Kidney (tissue), 14 donors: ENCODE data around the gene BCL6. TPM values are rescaled to one million over a fixed set of nuclear protein-coding genes. Genes with fewer than 3 reads are reported as not detected.

Experiments
- DNase-seq, 5 donors: peaks; one replicate each; pipeline ENCODE4 v3.0.0-alpha.2; 2013 to 2020
- FAIRE-seq: peaks from 2 replicates; lab custom pipeline; 2012; peaks lifted over from hg19 to GRCh38; lab: Jason Lieb, UNC
- H3K27ac ChIP-seq, 2 donors: one replicate each; pipeline ENCODE4 v1.7.0; 2013; ENCODE audit warnings: low read depth in 2 of 2, low read length in 2 of 2, inconsistent platforms in 1 of 2
- H3K27me3 ChIP-seq: one replicate; pipeline ENCODE4 v1.7.1; 2013; ENCODE audit warnings: low read length, inconsistent platforms; ENCODE audit not compliant: control insufficient read depth, insufficient read depth
- H3K36me3 ChIP-seq, 3 donors: one replicate each; pipeline versions ENCODE4 v1.7.0 to v1.7.1; 2013; ENCODE audit warnings: low read length in 3 of 3, control low read depth in 1 of 3, inconsistent platforms in 1 of 3; ENCODE audit not compliant: insufficient read depth in 3 of 3, control insufficient read depth in 2 of 3
- H3K4me1 ChIP-seq, 3 donors: one replicate each; pipeline versions ENCODE4 v1.7.0 to v1.7.1; 2013; ENCODE audit warnings: low read length in 3 of 3, inconsistent platforms in 1 of 3, low read depth in 1 of 3; ENCODE audit not compliant: control insufficient read depth in 2 of 3, insufficient read depth in 2 of 3
- H3K4me3 ChIP-seq, 3 donors: one replicate each; pipeline versions ENCODE4 v1.7.0 to v1.8.1; 2013; ENCODE audit warnings: low read length in 3 of 3, control low read depth in 1 of 3, inconsistent platforms in 1 of 3
- H3K9ac ChIP-seq, 3 donors: one replicate each; pipeline versions ENCODE4 v1.7.0 to v1.7.1; 2013; ENCODE audit warnings: low read length in 3 of 3, control low read depth in 1 of 3, inconsistent platforms in 1 of 3
- H3K9me3 ChIP-seq, 3 donors: one replicate each; pipeline versions ENCODE4 v1.7.0 to v1.7.1; 2013; ENCODE audit warnings: low read length in 3 of 3, control low read depth in 1 of 3, inconsistent platforms in 1 of 3; ENCODE audit not compliant: control insufficient read depth in 2 of 3, insufficient read depth in 1 of 3
- intact Hi-C: fragments of 100-400 bp; cut with DNase I; formaldehyde crosslinking; loops from one replicate; pipeline ENCODE4 v1.11.1; 2022
- polyA plus RNA-seq: library from polyadenylated mRNA; stranded (reverse); fragments of 350-450 nt; fragmentation: Illumina TruSeq; extraction: RNeasy Lipid Tissue Mini Kit (QIAGEN cat#74804); gene quantifications from one replicate; pipeline ENCODE4 v1.2.3, GENCODE V29; 2014; ENCODE audit warnings: low read depth, low replicate concordance; ENCODE audit not compliant: insufficient read depth
- total RNA-seq: library from RNA; stranded (reverse); fragmentation: NEBNext Ultra II Directional; extraction: Animal tissue kit (Norgen Biotek cat#: 25700); gene quantifications from one replicate; pipeline ENCODE4 v1.2.1, GENCODE V29; 2021
- TF ChIP-seq, protein P1 (sequence below): IDR thresholded peaks from 3 replicates; pipeline ENCODE4 v1.5.1; 2012; ENCODE audit warnings: mild to moderate bottlenecking, moderate library complexity, borderline replicate concordance; ENCODE audit not compliant: insufficient read depth; ENCODE audit errors: extremely low read depth
- donor health status: control.
- donor health status: control.
- donor health status: control.
- donor health status: control.
- donor health status: control.
- donor health status: DM: yes; HTN: yes; CAD: no.
- donor health status: Normal renal cell carcinoma (clear cell type).

BCL6 gene
- total and polyA plus RNA-seq, 2 donors from 2014 or later, result 7.3 to 110 TPM

DNA sequence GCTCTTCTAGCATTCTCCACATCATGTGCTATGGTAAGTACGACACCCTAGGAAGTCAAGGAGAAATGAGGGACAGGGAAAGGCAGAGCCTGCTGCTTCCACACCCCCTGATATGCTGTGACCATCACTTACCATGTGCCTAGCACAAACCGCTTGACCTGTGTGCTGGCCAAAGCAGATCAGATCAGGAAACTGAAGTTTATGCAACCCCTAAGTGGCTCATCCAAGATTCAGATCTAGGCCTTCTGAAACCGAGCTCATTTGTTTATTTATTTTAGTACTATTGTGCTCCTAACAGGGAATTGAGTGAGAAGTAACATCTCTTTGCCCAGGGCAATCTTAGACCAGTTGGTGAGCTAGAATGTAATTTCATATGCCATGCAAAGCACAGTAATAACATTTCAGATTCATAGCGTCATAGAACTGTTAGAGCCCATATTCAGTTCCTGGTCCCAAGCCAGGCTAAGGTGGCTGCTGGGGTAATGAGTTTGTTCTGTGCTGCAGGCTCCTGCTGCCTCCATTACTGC, 42.7 kb downstream of the BCL6 start, which contains the start of gene RTP2:
TSS of gene RTP2 (minus strand) at position 51 of the 527 bp plus-strand sequence. CDS start 429 bp downstream, outside the sequence.
- FAIRE-seq (no peak), DNase-seq (no peak)
- H3K4me3 ChIP-seq, result no peak within 1 kb of the TSS
- no peak within 1 kb of the TSS for H3K9ac ChIP-seq
- no peaks in the 10 kb centered on the region for H3K9me3 ChIP-seq
- intact Hi-C loops, result no loop called here
- H3K4me1 ChIP-seq, result no peaks in the 10 kb centered on the region
- TF ChIP-seq, protein P1, sequence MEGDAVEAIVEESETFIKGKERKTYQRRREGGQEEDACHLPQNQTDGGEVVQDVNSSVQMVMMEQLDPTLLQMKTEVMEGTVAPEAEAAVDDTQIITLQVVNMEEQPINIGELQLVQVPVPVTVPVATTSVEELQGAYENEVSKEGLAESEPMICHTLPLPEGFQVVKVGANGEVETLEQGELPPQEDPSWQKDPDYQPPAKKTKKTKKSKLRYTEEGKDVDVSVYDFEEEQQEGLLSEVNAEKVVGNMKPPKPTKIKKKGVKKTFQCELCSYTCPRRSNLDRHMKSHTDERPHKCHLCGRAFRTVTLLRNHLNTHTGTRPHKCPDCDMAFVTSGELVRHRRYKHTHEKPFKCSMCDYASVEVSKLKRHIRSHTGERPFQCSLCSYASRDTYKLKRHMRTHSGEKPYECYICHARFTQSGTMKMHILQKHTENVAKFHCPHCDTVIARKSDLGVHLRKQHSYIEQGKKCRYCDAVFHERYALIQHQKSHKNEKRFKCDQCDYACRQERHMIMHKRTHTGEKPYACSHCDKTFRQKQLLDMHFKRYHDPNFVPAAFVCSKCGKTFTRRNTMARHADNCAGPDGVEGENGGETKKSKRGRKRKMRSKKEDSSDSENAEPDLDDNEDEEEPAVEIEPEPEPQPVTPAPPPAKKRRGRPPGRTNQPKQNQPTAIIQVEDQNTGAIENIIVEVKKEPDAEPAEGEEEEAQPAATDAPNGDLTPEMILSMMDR, result no peak
- no peaks in the 10 kb centered on the region for H3K27me3 ChIP-seq
- no peaks in the 10 kb centered on the region for H3K36me3 ChIP-seq
- H3K27ac ChIP-seq, result no peak within 1 kb of the TSS

DNA sequence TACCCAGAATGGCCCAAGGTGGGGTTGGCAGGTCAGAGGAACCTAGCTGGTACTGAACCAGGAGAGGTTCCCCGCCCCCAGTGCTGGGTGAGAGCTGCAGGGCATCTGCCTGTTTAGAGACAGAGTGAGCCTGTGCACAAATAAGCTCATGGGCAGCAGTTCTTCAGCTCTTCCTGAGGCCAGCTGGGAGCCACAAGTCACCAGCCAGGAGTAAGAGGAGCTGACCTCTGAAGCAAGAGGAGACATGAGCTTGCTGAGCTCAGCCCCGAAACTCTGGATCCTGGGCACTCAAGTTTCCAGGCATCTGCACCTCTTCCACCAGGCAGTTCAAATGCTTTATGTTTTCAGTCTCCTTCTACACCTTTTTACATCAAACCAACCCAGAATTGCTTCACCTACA, 45.0 kb downstream of the BCL6 start:
- intact Hi-C loops, result no loop called here
- TF ChIP-seq, protein P1, result no peak
- H3K4me3 ChIP-seq, result no peak overlapping the region
- no peaks in the 10 kb centered on the region for H3K9me3 ChIP-seq
- H3K27ac ChIP-seq, result no peak overlapping the region
- H3K36me3 ChIP-seq, result no peaks in the 10 kb centered on the region
- DNase-seq, result no peak
- no peaks in the 10 kb centered on the region for H3K27me3 ChIP-seq
- no peak for FAIRE-seq
- no peak overlapping the region for H3K9ac ChIP-seq
- no peaks in the 10 kb centered on the region for H3K4me1 ChIP-seq

DNA sequence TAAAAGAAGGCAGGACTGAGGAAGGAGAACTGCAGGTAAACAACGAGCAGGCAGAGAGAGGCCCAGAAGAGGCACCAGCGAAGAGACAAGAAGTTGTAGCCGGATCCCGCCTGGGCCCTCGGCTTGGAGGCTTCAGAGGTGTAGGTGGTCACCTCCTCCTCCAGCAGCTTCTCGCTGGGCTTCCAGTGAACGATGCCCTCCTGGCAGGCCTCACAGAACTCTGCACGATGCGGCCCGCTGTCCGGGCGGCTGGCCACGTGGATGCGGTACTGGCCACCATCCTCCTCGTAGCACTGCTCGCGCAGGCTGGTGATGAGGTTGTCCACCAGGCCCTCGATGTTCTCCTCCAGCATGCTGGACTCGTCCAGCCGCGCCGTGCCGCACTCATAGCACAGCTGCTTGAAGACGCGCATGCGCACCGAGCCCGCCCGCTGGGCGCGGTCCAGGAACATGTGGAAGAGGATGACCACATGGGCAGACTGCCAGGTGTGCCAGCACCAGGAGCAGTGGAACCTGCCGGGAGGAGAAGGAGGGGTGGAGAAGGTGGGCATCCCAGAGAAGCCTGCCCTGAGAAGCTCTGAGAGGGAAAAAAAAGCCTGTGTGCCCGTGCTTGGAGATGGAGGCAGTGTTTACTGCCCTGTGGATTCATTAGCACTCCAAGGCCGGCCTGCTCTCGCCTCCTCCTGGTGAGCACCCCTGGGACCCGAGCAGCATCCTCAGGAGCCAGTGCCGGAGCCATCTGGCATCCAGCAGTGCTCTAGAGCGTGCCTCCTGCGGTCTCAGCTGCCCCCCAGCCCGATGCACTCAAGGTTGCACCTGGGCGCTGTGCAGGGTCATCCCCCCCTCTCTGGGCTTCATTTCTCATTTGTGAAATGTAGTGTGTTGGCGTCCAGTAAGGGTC, 46.5 kb downstream of the BCL6 start:
- FAIRE-seq, result no peak
- no peak for DNase-seq
- H3K4me3 ChIP-seq, result no peak overlapping the region
- no peak overlapping the region for H3K9ac ChIP-seq
- no peaks in the 10 kb centered on the region for H3K36me3 ChIP-seq
- intact Hi-C loops, result no loop called here
- no peaks in the 10 kb centered on the region for H3K9me3 ChIP-seq
- no peaks in the 10 kb centered on the region for H3K4me1 ChIP-seq
- TF ChIP-seq, protein P1, result no peak
- no peaks in the 10 kb centered on the region for H3K27me3 ChIP-seq
- no peak overlapping the region for H3K27ac ChIP-seq
